ENCODE data around the gene ROBO2.

The ROBO2 gene

DNA sequence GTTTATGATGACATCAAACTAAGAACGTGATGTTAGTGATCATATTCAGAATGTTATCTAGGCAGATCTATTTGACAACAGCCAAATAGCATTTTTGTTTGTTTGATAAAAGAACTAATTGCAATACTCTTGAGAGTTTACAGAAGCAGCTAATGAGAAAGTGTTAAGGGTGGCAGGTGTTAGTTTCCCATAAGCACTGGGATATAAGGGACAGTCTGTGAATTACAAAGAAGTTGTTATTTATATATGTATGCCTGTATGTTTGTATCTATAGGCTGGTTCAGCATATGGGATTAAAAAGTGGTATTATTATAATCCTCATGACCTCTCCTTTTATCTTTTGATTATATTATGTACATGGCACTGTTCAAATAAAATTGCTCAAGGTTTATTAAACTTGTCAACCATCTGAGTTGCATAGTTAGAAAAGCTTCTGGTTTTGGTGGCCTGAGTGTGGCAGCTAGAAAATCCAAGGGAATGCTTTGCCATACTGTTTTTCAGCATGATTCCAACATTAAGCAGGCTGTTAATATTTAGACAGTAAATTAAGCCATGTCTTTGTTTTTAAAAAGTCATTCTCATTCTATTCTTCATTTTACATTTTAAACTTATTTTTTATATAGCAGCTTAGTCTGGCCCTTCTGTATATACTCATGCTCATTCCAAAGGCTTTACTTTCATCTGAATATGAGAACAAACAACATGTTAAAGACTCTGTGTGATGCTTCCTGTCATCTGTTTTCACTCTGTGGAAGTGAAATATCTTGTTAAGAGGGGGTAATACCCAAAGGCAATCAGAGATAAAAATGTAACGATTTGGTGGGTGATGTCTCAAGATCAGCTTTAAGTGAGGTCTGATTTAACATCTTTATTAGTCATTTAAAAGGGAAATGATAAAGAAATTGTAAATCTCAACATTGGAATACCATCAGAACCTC, 13.1 kb downstream of the ROBO2 start:
- DNase-seq, result no peak

DNA sequence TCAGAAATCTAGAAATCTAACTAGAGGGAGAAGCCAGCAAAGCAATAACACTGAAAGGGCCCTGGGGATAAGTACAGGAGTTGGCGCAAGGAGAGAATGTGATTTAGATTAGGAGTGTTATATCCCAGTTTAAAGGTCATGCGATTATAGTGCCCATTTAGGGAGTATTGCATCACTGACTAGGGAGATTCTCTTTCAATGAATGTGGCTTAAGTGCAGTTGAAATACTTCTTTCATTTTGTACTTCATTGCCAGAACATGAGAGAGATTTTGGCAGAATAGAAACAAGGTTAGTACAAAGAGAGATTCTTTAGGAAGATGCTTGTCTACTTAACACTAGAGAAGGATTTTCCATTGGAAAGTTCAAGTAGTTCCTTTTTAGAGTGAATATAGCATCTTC, 13.9 kb downstream of the ROBO2 start:
- DNase-seq, result no peak

DNA sequence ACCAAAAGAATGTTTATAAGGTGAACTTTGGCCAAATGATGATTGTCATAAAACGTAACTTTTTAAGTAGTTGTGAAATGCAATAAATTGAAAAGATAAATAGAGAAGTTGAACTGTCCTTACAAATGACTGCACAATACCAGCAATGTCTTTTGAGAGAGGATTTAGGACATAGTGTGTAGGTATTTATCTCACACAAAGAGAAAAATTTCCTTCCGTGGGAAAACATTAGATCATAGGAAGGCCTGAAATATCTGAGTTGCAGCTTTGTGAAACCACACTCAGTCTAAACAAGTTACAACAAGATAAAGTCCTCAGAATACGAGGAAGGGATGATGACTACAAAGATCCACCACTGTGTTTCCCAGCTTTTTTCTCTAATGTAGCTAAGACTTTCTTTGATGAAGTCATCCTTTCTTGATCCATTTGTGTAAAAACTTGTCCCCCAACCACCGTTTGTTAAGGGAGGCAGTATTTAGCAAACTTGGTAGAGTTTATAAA, 16.0 kb downstream of the ROBO2 start:
- no peak for DNase-seq

DNA sequence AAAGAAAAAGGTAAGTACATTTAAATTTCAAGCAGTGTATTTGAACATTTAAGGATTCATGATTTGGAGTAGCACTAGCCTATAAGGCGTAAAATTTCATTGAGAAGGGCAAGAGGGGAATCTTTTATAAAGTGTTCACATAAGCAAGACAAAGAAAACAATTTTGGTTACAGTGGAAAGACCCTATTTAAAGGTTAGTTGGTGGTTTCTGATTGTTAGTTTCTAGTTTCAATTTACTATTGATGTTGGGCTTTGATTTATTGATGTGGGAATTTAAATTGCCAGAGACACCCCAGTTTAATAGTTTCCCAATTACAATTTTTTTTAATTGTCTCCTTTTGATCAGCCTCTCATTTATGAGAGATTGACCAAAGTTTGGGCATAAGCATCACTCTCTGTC, 19.5 kb downstream of the ROBO2 start:
- no peak for DNase-seq

DNA sequence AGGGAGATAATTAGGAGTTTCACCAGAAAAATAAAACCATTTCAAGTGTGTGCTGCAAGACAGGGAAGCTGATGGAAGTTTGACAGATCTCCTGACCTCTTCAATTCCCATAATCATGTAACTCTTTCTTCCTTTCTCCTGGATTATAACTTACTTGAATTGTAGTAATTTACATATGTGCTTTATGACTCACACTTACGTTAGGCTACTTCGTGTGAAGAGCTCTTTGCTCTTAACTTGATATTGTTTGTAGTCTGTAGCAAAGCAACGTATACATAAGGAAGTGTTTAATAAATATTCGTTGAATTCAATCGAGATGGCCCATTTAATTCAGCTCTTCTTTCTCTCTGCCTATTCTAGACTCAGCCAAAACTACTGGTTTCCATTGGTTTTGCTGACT, 23.5 kb downstream of the ROBO2 start:
- DNase-seq, result no peak

DNA sequence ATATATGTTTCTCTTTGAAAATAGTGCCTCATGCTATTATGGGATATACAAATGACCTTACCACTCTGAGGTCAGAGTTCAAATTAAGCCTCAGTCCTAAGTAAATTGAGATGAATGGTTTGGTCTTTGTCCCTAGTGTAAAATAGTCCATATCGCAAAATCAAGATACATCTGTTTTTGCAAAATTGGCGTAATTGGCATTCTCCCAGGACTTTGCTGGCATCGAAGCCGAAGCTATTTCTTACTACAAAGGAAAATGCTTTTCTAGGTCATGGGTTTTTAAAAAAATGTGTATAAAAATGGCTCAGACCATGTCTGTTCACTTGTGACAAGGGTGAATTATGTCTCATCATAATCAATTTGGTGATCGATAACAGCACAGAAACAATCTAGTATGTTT, 25.9 kb downstream of the ROBO2 start:
- DNase-seq, result no peak

DNA sequence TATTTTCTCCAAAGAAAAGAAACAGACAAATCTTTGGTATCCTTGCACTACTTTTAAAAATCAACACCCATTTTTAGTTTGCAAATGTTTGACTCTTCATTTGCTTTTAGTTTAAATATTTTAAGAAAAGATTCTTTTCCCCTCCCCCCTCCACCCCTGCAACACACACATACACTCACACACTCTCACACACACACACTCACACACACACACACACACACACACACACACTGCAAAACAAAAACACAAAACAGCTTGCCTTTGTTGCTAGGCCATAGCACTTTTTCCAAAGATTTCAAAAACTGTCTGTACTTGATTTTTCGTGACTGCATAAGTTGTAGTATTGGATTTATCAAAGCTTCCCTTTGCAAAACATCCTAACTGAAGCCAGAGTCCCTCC, 26.9 kb downstream of the ROBO2 start:
- DNase-seq, result no peak

DNA sequence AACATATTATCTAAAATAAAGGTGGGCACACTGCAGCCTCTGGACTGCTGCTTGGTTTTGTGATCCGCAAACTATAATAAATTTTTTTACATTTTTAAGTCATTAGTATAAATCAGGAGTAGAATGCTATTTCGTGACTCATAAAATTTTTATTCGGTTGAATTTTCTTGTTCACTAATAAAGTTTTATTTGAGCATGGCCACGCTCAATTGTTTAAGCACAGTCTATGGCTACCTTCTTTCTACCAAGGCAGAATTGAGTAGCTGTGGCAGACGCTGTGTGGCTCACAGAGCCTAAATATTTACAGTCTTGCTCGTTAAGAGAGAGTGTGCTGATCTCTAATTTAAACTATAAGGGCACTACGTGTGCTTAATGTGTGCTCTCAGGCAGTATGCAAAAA, 28.9 kb downstream of the ROBO2 start:
- no peak for DNase-seq

DNA sequence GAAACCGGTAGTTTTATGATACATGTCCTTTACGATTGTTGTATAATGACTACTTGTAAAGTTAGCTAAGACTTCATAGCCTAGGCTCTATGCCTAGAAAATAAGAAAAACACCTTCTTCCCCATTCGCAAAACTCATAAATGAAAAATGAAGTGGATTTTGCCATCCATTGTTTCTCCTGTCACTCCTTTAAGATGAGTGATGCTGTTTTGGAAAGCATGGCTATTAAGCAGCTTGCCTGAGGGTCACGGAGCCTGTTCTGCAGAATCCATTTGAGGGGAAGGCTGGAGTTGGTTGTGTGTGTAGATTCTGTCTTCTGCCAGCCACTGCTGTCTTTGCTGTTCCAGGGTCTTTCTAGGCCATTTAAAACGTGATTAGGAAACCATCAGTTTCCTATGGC, 31.5 kb downstream of the ROBO2 start:
- no peak for DNase-seq

DNA sequence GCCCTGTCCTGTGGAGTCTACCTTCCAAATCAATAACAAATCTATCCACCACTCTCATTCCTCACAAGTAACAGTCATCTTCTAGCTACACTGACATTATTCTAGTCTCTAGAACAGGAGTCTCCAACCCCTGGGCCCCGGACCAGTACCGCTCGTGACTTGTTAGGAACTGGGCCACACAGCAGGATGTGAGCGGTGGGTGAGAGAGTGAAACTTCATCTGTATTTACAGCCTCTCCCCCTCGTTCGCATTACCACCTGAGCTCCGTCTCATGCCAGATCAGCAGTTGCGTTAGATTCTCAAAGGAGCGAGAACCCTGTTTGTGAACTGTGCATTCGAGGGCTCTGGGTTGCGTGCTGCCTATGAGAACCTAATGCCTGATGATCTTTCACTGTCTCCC, 31.9 kb downstream of the ROBO2 start:
- no peak for DNase-seq

DNA sequence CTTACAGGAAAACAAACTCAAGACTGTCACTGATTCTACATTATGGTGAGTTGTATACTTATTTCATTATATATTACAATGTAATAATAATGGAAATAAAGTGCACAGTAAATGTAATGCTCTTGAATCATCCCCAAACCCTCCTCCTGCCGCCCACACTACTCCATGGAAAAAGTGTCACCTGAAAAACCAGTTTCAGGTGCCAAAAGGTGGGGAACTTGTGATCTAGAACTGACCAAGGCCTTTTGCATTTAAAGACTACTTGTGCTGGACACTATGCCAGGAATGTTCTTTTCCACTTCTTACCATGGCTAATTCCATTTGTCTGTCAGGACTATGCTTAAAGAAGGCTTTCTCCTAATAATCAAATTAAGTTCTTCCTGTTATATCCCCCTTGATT, 32.3 kb downstream of the ROBO2 start:
- no peak for DNase-seq

DNA sequence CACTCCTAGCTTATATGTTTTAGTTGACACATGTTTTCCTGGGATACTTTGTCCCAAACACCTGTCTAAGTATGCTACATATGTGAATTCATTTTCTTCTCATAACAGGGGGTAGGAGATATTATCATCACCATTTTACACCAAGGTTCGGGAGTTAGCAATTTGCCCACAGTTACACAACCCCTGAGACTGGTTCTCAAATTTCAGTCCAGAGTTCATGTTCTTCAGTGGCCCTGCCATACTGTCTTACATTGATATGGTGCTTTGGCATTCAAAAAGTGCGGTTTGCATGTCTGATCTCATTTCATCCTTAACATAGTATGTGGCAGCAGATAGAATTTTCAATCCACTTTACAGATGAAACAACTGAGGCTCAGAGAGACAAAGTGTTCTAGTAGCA, 38.4 kb downstream of the ROBO2 start:
- DNase-seq, result no peak

DNA sequence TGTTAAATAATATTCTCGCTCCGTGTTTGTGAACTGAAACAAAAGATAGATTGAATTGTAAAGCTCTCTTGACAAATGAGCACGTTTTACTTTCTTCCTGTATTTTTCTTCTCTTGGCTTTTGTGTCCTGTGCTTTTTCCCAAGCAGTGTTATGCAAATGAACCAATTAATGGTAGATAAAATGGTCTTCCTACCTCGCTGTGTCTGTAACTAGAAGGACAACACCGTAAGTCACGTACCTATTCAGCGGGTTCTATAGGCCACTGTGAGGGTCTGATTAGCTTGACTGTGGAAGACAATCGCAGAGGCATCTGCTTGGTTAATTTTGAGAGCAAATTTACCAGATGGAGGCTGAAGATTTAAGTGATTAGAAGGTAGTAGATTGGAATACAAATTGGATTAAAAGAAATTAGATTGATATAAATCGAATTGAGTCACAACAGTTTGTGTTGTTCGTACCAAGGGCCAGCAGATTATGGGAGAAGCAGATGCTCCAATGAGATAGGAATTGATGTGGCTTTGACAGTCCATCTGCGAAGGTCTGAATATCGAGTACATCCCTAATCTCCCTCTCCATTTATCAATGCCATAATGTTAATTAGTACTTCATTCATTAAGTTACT, 40.2 kb downstream of the ROBO2 start:
- DNase-seq, result no peak

DNA sequence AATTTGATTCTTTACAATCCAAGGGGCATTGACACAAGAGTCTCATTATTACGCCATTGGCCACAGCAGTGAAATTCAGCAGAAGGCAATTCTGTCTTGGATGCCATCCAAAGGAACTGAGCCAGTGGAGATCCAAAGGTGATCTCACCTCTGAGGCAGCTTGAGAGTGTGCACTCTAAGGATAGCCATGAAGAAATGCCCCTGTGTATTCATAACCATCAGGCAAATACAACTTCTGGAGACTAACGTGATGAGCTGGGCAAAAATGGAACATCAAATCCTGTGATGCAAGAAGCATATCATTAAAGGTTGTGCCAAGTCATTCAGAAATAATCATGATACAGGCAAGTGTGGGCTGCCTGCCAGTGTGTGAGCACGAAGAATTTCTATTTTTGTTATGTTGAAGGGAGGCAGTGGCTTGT, 41.4 kb downstream of the ROBO2 start:
- peak; percentile 43 for DNase-seq

DNA sequence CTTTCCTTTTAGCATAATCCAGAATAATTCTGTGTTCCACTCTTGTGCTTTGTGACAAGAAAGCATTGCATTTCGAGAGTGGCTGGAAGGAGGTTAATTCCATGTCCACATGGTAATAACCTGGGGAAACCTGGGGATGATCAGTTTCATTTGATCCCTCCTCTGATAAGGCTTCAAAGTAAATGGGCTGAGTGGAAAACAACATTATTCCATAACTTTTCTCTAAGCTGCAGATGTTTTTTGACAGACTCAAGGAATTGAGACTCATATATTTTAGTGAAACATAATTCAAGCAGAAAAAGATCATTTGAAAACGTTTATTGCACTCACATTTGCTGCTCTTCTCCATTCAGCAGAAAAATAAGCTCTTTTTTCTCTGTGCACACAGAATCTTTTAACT, 44.6 kb downstream of the ROBO2 start:
- no peak for DNase-seq

DNA sequence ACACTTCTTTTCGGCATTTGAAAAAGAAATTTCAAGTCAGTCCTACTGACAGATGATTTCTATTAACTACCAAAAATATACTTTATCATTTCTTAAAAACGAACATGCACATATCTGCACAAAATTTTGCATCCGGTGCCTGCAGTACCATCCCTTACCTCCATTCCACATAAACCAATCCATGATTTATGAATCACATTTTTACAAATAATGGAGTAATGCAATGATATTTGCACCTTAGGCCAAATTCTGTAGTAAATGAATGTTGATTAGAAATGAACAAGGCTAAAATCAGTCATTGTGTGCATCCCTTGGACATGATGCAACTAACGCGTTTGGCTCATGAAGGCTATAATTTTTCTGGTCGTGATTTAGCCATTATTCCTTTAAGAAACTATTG, 46.5 kb downstream of the ROBO2 start:
- no peak for DNase-seq

DNA sequence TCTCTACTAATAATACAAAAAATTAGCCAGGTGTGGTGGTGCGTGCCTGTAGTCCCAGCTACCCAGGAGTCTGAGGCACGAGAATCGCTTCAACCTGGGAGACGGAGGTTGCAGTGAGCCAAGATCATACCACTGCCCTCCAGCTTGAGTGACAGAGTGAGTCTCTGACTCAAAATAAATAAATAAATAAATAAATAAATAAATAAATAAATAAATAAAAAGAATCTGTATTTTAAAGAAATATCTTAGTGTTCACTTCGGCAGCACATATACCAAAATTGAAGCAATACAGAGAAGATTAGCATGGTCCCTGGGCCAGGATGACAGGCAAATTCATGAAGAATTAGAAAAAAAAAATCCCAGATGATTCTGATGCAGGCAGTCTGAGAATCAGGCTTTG, 51.9 kb downstream of the ROBO2 start:
- DNase-seq, result no peak

DNA sequence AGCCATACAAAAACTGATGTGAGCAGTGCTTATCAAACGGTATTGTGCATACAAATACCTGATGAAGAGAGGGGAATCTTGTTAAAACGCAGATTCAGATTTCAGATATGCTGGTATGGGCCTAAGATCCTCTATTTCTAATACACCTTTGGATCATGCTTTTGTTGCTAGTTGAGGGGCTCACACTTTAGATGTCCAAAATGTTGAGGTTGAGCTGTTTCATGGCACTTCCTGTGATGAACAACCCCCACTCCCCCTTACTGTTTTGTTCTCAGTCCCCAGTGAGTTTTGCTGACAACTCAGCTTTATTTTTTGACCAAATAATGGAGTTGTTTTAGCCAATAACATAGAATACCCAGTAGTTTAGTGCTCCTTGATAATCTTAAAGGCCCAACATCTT, 53.2 kb downstream of the ROBO2 start:
- no peak for DNase-seq

DNA sequence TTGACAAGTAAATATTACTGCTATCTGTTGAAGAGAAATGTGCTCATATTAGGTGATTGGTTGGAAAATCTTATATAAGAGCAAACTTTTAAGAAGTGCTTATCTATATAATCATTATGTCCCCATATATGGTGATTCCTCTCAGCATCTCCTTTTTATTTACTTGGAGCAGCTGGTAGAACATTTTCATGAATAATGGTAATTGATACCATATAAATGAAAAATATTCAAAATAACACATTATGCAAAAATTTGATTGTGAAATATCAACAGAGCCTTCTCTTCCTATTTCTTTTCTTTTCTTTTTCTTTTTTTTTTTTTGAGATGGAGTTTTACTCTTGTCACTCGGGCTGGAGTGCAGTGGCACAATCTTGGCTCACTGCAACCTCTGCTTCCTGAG, 56.2 kb downstream of the ROBO2 start:
- DNase-seq, result no peak

DNA sequence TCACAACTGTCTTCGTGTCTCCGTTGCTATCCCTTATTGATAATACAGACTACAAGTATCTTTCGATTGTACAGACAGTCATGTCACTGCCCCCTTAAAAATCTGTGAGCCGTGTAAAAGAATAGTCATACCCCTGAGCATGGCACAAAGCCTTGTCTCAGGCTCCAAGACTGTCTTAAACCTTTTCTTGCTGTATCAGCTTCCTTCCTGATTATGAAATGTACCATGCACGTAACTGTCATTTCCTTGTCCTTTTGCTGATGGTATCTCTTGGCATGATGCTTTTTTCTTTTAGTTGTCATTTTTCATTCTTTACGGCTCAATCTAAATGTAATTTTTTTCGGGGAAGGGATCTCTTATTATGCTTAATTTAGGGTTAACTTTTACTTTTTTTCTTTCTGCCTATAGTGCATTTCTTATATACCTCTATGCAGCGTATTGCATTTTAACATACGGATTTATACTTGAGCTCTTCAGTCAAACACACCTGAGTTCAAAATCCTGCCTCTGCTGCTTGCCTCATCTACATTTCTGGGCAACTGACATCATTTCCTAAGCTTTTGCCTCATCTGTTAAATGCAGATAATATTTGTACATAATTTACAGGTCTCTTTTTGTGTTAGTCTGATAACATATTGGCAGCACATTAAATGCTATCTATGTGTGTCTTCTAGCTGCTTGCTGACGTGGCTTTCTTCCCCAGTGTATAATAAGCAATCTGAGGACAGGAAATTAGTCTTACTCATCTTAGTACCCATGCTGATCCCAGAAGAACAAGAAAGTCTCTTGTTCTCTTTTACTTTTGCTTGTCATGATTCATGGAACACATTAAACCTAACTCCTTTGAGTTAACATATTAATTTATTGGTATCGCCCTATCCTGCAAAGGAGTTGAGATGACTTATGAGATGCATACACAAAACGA, 57.3 kb downstream of the ROBO2 start:
- DNase-seq, result no peak

DNA sequence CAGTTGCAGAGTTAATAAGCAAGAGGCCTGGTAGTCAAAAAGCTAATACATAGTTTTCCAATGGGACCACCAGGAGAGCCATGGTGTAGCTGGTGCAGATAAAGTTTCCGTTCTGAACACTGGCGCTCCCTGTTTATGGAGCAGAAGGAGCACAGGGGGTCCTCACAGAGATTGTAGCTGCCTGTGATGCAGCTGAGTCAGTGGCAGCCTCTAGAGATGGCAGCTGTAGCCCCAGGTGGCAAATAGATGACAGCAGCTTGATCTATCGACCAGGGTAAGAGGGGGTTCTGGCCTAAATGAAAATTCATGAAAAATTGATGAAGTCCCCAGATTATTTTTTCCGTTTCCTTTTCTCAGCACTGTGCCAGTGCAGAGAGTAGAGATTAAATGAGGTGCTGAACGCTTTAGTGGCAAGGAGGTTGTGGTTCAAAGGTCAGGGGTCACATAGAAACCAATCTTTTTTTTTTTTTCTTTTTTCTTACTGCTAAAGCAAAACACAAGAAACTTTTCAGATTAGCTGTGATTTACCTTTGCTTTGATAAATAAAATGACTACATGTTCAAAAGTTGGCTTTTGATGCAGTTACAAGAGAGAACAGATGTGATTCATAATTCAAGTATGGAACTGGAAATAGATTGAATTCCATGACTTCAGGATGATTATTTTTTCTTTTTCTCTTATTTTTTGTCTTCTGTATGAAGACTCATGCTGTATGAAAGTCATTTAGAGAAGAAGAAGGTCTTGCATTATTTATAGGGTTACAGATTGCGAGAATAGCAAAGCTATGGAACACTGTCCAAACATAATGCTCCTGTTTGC, 63.3 kb downstream of the ROBO2 start:
- DNase-seq, result peak; percentile 51

DNA sequence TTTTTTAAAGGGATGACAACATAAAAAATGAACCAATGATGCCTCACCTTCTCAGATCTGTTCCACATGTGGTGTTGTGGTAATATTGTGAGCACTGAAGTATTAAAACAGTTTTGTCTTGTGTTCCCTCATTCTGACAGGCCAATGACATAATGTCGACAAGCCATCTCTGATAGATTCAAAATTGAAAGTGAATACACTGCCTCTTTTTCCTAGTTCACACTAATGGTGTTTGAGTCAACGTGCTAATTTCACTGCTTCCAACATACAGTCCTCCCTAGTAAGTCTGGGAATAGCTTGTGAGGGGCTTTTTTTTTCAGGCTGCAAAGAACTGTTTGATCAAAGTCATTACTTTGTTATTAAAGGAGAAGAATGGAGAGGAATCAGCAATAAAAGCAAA, 82.8 kb downstream of the ROBO2 start:
- no peak for DNase-seq

Measured in NCI-H2171 (cell line).